ENCODE results near the gene PIAS1.

DNA sequence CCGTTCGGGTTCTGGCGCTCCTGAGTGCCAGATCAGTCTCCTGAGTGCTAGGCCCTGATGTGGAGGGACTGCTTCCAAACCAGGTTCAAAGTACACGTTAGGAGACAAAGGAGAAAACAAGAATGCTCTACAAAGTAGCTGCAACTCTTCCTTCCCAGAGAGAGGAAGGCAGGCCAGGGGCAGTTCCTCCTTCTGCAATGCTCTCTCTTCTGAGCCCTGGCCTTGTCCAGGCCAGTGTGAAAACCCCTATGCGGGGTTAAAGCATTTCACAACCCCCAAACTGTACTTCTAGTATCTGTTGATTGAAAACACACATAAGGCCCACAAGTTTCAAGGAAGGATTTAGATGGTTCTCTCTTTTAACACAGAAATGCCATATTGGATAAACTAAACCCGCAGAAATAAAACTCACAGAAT lies 160.7 kb downstream of the PIAS1 start:
- TF ChIP-seq, protein P1, sequence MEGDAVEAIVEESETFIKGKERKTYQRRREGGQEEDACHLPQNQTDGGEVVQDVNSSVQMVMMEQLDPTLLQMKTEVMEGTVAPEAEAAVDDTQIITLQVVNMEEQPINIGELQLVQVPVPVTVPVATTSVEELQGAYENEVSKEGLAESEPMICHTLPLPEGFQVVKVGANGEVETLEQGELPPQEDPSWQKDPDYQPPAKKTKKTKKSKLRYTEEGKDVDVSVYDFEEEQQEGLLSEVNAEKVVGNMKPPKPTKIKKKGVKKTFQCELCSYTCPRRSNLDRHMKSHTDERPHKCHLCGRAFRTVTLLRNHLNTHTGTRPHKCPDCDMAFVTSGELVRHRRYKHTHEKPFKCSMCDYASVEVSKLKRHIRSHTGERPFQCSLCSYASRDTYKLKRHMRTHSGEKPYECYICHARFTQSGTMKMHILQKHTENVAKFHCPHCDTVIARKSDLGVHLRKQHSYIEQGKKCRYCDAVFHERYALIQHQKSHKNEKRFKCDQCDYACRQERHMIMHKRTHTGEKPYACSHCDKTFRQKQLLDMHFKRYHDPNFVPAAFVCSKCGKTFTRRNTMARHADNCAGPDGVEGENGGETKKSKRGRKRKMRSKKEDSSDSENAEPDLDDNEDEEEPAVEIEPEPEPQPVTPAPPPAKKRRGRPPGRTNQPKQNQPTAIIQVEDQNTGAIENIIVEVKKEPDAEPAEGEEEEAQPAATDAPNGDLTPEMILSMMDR (conservative IDR thresholded peaks at IDR 0.05 in 1 of 2, IDR thresholded peaks at IDR 0.05 in 1 of 2; ENCODE audit: extremely low read depth in 1 of 2, insufficient read depth in 1 of 2, low read depth in 1 of 2, low read length in 2 of 2) = no peak
- no peak for TF ChIP-seq EZH2 (IDR thresholded peaks at IDR 0.05; ENCODE audit: borderline replicate concordance, low read length)
